OCI-LY1 (cell line): Measurements from ENCODE around the gene MYRF.

ENCODE experiments used
- CTCF ChIP-seq: fragments of 200-600 bp; sonication (generic), shearing (Covaris generic); IDR thresholded peaks from 2 replicates; pipeline ENCODE4 v1.5.1; 2017; ENCODE audit warnings: mild to moderate bottlenecking, antibody characterized with exemption, low read length, moderate library complexity, mixed read lengths
- EZH2 ChIP-seq: fragments of 200-600 bp; sonication (generic), shearing (Covaris generic); IDR thresholded peaks from 2 replicates; pipeline ENCODE4 v1.8.0; 2017; ENCODE audit warnings: borderline replicate concordance, mixed run types, mild to moderate bottlenecking, antibody characterized with exemption, low read length, moderate library complexity, mixed read lengths

GRCh38 chr11:61775606-61776554, 23.4 kb downstream of the MYRF start:
- TF ChIP-seq CTCF (no peak), EZH2 (no peak)
